HCT116 (cell line): ENCODE results near the gene TMEM184A. TPM values are rescaled to one million over a fixed set of nuclear protein-coding genes. Genes with fewer than 3 reads are reported as not detected.

ENCODE experiments used
- ATAC-seq: fragments of 200-7000 bp; cut with Tn5 transposase; 2 replicates; pipeline ENCODE4 v1.9.1; 2020; ENCODE audit warnings: mild to moderate bottlenecking, moderate library complexity
- BruUV-seq: library from RNA; stranded (reverse); fragments of 400-500 nt; replicated peaks from 2 replicates; lab custom pipeline; 2021; lab: Mats Ljungman, UMichigan
- CTCF ChIA-PET: fragments of 300-600 bp; sonication (Branson Sonifier 250); formaldehyde crosslinking; loops from one replicate; lab custom pipeline; 2021; ENCODE audit warnings: antibody characterized with exemption; lab: Charles Lee
- POLR2A ChIA-PET: fragments of 300-600, 350-600 bp; sonication (Branson Sonifier 250); formaldehyde crosslinking; loops from one replicate; lab custom pipeline; 2021; ENCODE audit warnings: antibody characterized with exemption; lab: Charles Lee
- RAD21 ChIA-PET, 2 experiments: fragments of 300-600 bp; sonication (Branson Sonifier 250); formaldehyde crosslinking; loops; one replicate each; lab custom pipeline; 2023; ENCODE audit warnings: low total read pairs in 2 of 2; ENCODE audit not compliant: uncharacterized antibody in 2 of 2, unreplicated experiment in 2 of 2, low non-redundant PET in 1 of 2; lab: Charles Lee
- DNase-seq: peaks from one replicate; pipeline ENCODE4 v3.0.0-alpha.2; 2010; ENCODE audit warnings: low read depth, low spot score
- H2AFZ ChIP-seq: fragments of 200-600 bp; shearing (Covaris generic), sonication (generic); 2 replicates; pipeline ENCODE4 v1.6.1; 2017; ENCODE audit warnings: low read depth, mixed run types, mixed read lengths, antibody characterized with exemption, low read length; ENCODE audit not compliant: poor library complexity, severe bottlenecking
- H3K27ac ChIP-seq: 2 replicates; pipeline ENCODE4 v1.5.1; 2012; ENCODE audit warnings: low read depth, low read length
- H3K27me3 ChIP-seq: fragments of 200-600 bp; sonication (generic); 2 replicates; pipeline ENCODE4 v1.6.1; 2016; ENCODE audit warnings: mixed run types, low read length, mixed read lengths; ENCODE audit not compliant: insufficient read depth
- H3K36me3 ChIP-seq, 2 experiments: fragments of 200-500 bp in 1 of 2; fragments of 200-600 bp in 1 of 2; sonication (Bioruptor generic) in 1 of 2; sonication (generic) in 1 of 2; 2 replicates each; pipeline versions ENCODE4 v1.5.1 to v1.6.1; 2014 to 2016; ENCODE audit warnings: low read length in 2 of 2, inconsistent platforms in 1 of 2, mixed read lengths in 1 of 2, mixed run types in 1 of 2; ENCODE audit not compliant: insufficient read depth in 2 of 2, control insufficient read depth in 1 of 2
- H3K4me1 ChIP-seq, 2 experiments: fragments of 200-600 bp in 1 of 2; sonication (generic) in 1 of 2; 2 replicates each; pipeline versions ENCODE4 v1.5.1 to v1.6.1; 2012 to 2017; ENCODE audit warnings: low read length in 2 of 2, inconsistent platforms in 1 of 2, mild to moderate bottlenecking in 1 of 2, mixed read lengths in 1 of 2, mixed run types in 1 of 2, moderate library complexity in 1 of 2; ENCODE audit not compliant: insufficient read depth in 2 of 2, control insufficient read depth in 1 of 2
- H3K4me2 ChIP-seq: fragments of 200-600 bp; sonication (generic); 2 replicates; pipeline ENCODE4 v1.6.1; 2017; ENCODE audit warnings: mixed run types, low read length, mixed read lengths
- H3K4me3 ChIP-seq, 2 experiments: fragments of 200-600 bp in 1 of 2; sonication (generic) in 1 of 2; replicated peaks in 1 of 2; 2 replicates each; pipeline ENCODE4 v1.5.1; 2011 to 2016; ENCODE audit warnings: low read length in 2 of 2, control low read depth in 1 of 2, low read depth in 1 of 2, mild to moderate bottlenecking in 1 of 2, mixed read lengths in 1 of 2, mixed run types in 1 of 2
- H3K79me2 ChIP-seq: fragments of 200-600 bp; sonication (generic); 2 replicates; pipeline ENCODE4 v1.6.1; 2017; ENCODE audit warnings: mild to moderate bottlenecking, mixed run types, low read length, moderate library complexity, mixed read lengths; ENCODE audit not compliant: insufficient read depth
- H3K9ac ChIP-seq: fragments of 200-600 bp; sonication (generic); 2 replicates; pipeline ENCODE4 v1.6.1; 2016; ENCODE audit warnings: low read length, mixed read lengths
- H3K9me2 ChIP-seq: fragments of 200-600 bp; sonication (generic), shearing (Covaris generic); 2 replicates; pipeline ENCODE4 v1.6.1; 2017; ENCODE audit warnings: mixed run types, mild to moderate bottlenecking, moderate library complexity; ENCODE audit not compliant: insufficient read depth
- H3K9me3 ChIP-seq, 2 experiments: fragments of 200-500 bp in 1 of 2; fragments of 200-600 bp in 1 of 2; sonication (Bioruptor generic) in 1 of 2; sonication (generic) in 1 of 2; 2 replicates each; pipeline ENCODE4 v1.6.1; 2014 to 2017; ENCODE audit warnings: low read length in 2 of 2, mixed read lengths in 2 of 2, inconsistent platforms in 1 of 2, low read depth in 1 of 2, mild to moderate bottlenecking in 1 of 2, mixed run types in 1 of 2, moderate library complexity in 1 of 2; ENCODE audit not compliant: control insufficient read depth in 1 of 2, insufficient read depth in 1 of 2
- H4K20me1 ChIP-seq: fragments of 200-600 bp; sonication (generic), shearing (Covaris generic); 2 replicates; pipeline ENCODE4 v1.6.1; 2017; ENCODE audit warnings: mixed run types, mild to moderate bottlenecking, moderate library complexity; ENCODE audit not compliant: insufficient read depth
- CEBPB ChIP-seq: IDR thresholded peaks from 2 replicates; pipeline ENCODE4 v1.6.1; 2012; ENCODE audit warnings: low read depth
- TCF7L2 ChIP-seq: IDR thresholded peaks from 2 replicates; pipeline ENCODE4 v1.7.0; 2011; ENCODE audit warnings: borderline replicate concordance, inconsistent platforms; ENCODE audit not compliant: insufficient read depth, insufficient read length; ENCODE audit errors: extremely low read depth
- ZBTB33 ChIP-seq: IDR thresholded peaks from 2 replicates; pipeline ENCODE4 v1.6.1; 2011; ENCODE audit warnings: mild to moderate bottlenecking, low read length, moderate library complexity; ENCODE audit not compliant: insufficient replicate concordance; ENCODE audit errors: extremely low read depth
- intact Hi-C: fragments of 100-400 bp; cut with micrococcal nuclease; formaldehyde crosslinking; loops from 2 replicates; pipeline ENCODE4 v1.10.0; 2022
- total RNA-seq: library from RNA; stranded (reverse); gene quantifications from one replicate; pipeline ENCODE4 v1.2.1, GENCODE V29; 2021; ENCODE audit not compliant: unreplicated experiment

TMEM184A gene
- total RNA-seq, 1 experiment from 2014 or later: 34.8 TPM

- ChIA-PET RAD21 (no interaction called here), CTCF (interaction anchor here (0.8 kb wide), 1 partner anchor 22 kb away, joined by 3 read pairs; the partner anchor contains the start of gene TMEM184A), POLR2A (interaction anchor here (0.7 kb wide), 1 partner anchor 24 kb away, joined by 3 read pairs; no protein-coding TSS in a partner anchor)
- Histone ChIP-seq H3K27ac (peak overlapping the region; percentile 92; the same call in 1 of the 2 replicates), H3K4me1 (peaks cover 54 to 78% of the 10 kb centered on the region in 2 experiments), H4K20me1 (no peaks in the 10 kb centered on the region; the same call in 1 of the 2 replicates), H3K9me2 (no peaks in the 10 kb centered on the region), H3K79me2 (peaks cover 85% of the 10 kb centered on the region), H3K4me2 (peak overlapping the region; percentile 86), H3K27me3 (no peaks in the 10 kb centered on the region), H3K4me3 (no peak overlapping the region), H3K36me3 (peaks cover 3 to 12% of the 10 kb centered on the region in 2 experiments; a peak in 3 of 4 replicates), H3K9me3 (no peaks in the 10 kb centered on the region), H2AFZ (no peak overlapping the region)
- DNase-seq: no peak
- no peak for ATAC-seq
- no peak for TF ChIP-seq TCF7L2
- no peak for TF ChIP-seq CEBPB
- TF ChIP-seq ZBTB33: no peak
- TF ChIP-seq, all 23 proteins: peak for 0
- H3K9ac ChIP-seq: peak overlapping the region; percentile 95; the same call in 1 of the 2 replicates
- intact Hi-C loops: no loop called here
- no TSS peak for BruUV-seq
Observed at GRCh38 chr7:1534330-1535099, 21.5 kb downstream of the TMEM184A start.
